Measurements from ENCODE around the gene KDM2A.

- TF ChIP-seq, protein P1, sequence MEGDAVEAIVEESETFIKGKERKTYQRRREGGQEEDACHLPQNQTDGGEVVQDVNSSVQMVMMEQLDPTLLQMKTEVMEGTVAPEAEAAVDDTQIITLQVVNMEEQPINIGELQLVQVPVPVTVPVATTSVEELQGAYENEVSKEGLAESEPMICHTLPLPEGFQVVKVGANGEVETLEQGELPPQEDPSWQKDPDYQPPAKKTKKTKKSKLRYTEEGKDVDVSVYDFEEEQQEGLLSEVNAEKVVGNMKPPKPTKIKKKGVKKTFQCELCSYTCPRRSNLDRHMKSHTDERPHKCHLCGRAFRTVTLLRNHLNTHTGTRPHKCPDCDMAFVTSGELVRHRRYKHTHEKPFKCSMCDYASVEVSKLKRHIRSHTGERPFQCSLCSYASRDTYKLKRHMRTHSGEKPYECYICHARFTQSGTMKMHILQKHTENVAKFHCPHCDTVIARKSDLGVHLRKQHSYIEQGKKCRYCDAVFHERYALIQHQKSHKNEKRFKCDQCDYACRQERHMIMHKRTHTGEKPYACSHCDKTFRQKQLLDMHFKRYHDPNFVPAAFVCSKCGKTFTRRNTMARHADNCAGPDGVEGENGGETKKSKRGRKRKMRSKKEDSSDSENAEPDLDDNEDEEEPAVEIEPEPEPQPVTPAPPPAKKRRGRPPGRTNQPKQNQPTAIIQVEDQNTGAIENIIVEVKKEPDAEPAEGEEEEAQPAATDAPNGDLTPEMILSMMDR (IDR thresholded peaks at IDR 0.05) = no peak
- TF ChIP-seq POLR2AphosphoS5 (IDR thresholded peaks at IDR 0.05) = peak in 1 of 3 donors; percentile 14
Measured at GRCh38 chr11:67303132-67303834, 184.2 kb downstream of the KDM2A start, which contains the start of gene SSH3.
